ENCODE results near the gene CDIP1.
A peak's percentile ranks its signal among the peaks of the same experiment; 100 is the strongest.

CDIP1 gene

GRCh38 chr16:4570086-4570485 lies 31.5 kb upstream of the CDIP1 start:
- Histone ChIP-seq H3K4me3 (ENCODE audit: low read length) (peak overlapping the region; percentile 16; the same call in 1 of the 2 replicates), H3K4me2 (ENCODE audit: low read depth, low read length) (peak overlapping the region; percentile 31; the same call in 1 of the 2 replicates), H2AFZ (ENCODE audit: low read length) (0 out of 2 replicates have a peak overlapping the region, but pooled peaks have one; percentile 6), H3K79me2 (ENCODE audit: low read length) (no peaks in the 10 kb centered on the region), H3K27ac (ENCODE audit: low read length) (no peak overlapping the region), H3F3A (ENCODE audit: insufficient read depth, low read length) (peaks cover 4% of the 10 kb centered on the region; the same call in 1 of the 2 replicates), H3K27me3 (replicated peaks; ENCODE audit: insufficient read depth, low read length) (no peaks in the 10 kb centered on the region), H3K4me1 (ENCODE audit: low read length) (peaks cover 14% of the 10 kb centered on the region), H3K9ac (ENCODE audit: low read length) (no peak overlapping the region), H3K9me2 (replicated peaks; ENCODE audit: insufficient read depth, low read length) (no peaks in the 10 kb centered on the region), H3K36me3 (replicated peaks; ENCODE audit: insufficient read depth, low read length) (no peaks in the 10 kb centered on the region), H3K9me3 (replicated peaks; ENCODE audit: insufficient read depth, low read length) (no peaks in the 10 kb centered on the region), H4K20me1 (ENCODE audit: insufficient read depth, low read length) (no peaks in the 10 kb centered on the region)
- DNase-seq = peak; percentile 43
- TF ChIP-seq CTCF (IDR thresholded peaks at IDR 0.05; ENCODE audit: low read length) (no peak), EZH2 (optimal IDR thresholded peaks at IDR 0.05; ENCODE audit: low read depth, low read length) (no peak), EZH2phosphoT487 (IDR thresholded peaks at IDR 0.05; ENCODE audit: low read length) (no peak)

GRCh38 chr16:4566144-4566543 lies 27.6 kb upstream of the CDIP1 start:
- Histone ChIP-seq H3K4me1 (ENCODE audit: low read length) (peaks cover 14% of the 10 kb centered on the region), H3K4me2 (ENCODE audit: low read depth, low read length) (peak overlapping the region; percentile 28; the same call in 1 of the 2 replicates), H3K36me3 (replicated peaks; ENCODE audit: insufficient read depth, low read length) (no peaks in the 10 kb centered on the region), H3K9me3 (replicated peaks; ENCODE audit: insufficient read depth, low read length) (no peaks in the 10 kb centered on the region), H3K4me3 (ENCODE audit: low read length) (no peak overlapping the region), H4K20me1 (ENCODE audit: insufficient read depth, low read length) (no peaks in the 10 kb centered on the region), H3K9ac (ENCODE audit: low read length) (no peak overlapping the region), H3K27me3 (replicated peaks; ENCODE audit: insufficient read depth, low read length) (no peaks in the 10 kb centered on the region), H3F3A (ENCODE audit: insufficient read depth, low read length) (peaks cover 4% of the 10 kb centered on the region; the same call in 1 of the 2 replicates), H3K27ac (ENCODE audit: low read length) (no peak overlapping the region), H3K9me2 (replicated peaks; ENCODE audit: insufficient read depth, low read length) (no peaks in the 10 kb centered on the region), H2AFZ (ENCODE audit: low read length) (no peak overlapping the region), H3K79me2 (ENCODE audit: low read length) (no peaks in the 10 kb centered on the region)
- TF ChIP-seq EZH2 (optimal IDR thresholded peaks at IDR 0.05; ENCODE audit: low read depth, low read length) (no peak), CTCF (IDR thresholded peaks at IDR 0.05; ENCODE audit: low read length) (no peak), EZH2phosphoT487 (IDR thresholded peaks at IDR 0.05; ENCODE audit: low read length) (no peak)
- DNase-seq = peak; percentile 53

- H3K36me3 ChIP-seq (replicated peaks; ENCODE audit: insufficient read depth, low read length) = no peaks in the 10 kb centered on the region
- H3K9me3 ChIP-seq (replicated peaks; ENCODE audit: insufficient read depth, low read length) = no peaks in the 10 kb centered on the region
Measured at GRCh38 chr16:4564661-4565267, 26.2 kb upstream of the CDIP1 start.

More at GRCh38 chr16:4564661-4565267, 26.2 kb upstream of the CDIP1 start:
- DNase-seq = no peak
- Histone ChIP-seq H3K27me3 (replicated peaks; ENCODE audit: insufficient read depth, low read length) (no peaks in the 10 kb centered on the region), H3K4me3 (ENCODE audit: low read length) (no peak overlapping the region), H2AFZ (ENCODE audit: low read length) (no peak overlapping the region), H3K9ac (ENCODE audit: low read length) (no peak overlapping the region), H3K4me2 (ENCODE audit: low read depth, low read length) (no peak overlapping the region), H3K27ac (ENCODE audit: low read length) (no peak overlapping the region), H3K9me2 (replicated peaks; ENCODE audit: insufficient read depth, low read length) (no peaks in the 10 kb centered on the region), H3F3A (ENCODE audit: insufficient read depth, low read length) (peaks cover 4% of the 10 kb centered on the region; the same call in 1 of the 2 replicates), H3K79me2 (ENCODE audit: low read length) (no peaks in the 10 kb centered on the region), H4K20me1 (ENCODE audit: insufficient read depth, low read length) (no peaks in the 10 kb centered on the region), H3K4me1 (ENCODE audit: low read length) (peaks cover 13% of the 10 kb centered on the region)
- TF ChIP-seq EZH2 (optimal IDR thresholded peaks at IDR 0.05; ENCODE audit: low read depth, low read length) (no peak), CTCF (IDR thresholded peaks at IDR 0.05; ENCODE audit: low read length) (no peak), EZH2phosphoT487 (IDR thresholded peaks at IDR 0.05; ENCODE audit: low read length) (no peak)

Measured in MM.1S (cell line).